ENCODE measurements around the gene TMTC2.

Gene TMTC2

GRCh38 chr12:82663893-82664292 is 22.8 kb upstream of the TMTC2 start:
- CTCF ChIA-PET = interaction anchor here (0.6 to 1.0 kb wide), 3 partner anchors 21 to 1822 kb away, joined by 3 read pairs; no protein-coding TSS in a partner anchor
- TF ChIP-seq ZNF157 (tag by site-specific recombination; IDR thresholded peaks at IDR 0.05) (no peak), ZNF341 (tag by site-specific recombination; IDR thresholded peaks at IDR 0.05; ENCODE audit: low read depth) (no peak), ZNF776 (tag by site-specific recombination; IDR thresholded peaks at IDR 0.05; ENCODE audit: borderline replicate concordance) (no peak), ZNF558 (tag by site-specific recombination; IDR thresholded peaks at IDR 0.05) (no peak), ZNF677 (tag by site-specific recombination; IDR thresholded peaks at IDR 0.05) (no peak), SETDB1 (IDR thresholded peaks at IDR 0.05; ENCODE audit: insufficient read length, low read length) (no peak), ZBTB44 (tag by site-specific recombination; IDR thresholded peaks at IDR 0.05) (no peak), ZNF830 (tag by site-specific recombination; IDR thresholded peaks at IDR 0.05; ENCODE audit: low read depth) (no peak), ZNF112 (tag by site-specific recombination; IDR thresholded peaks at IDR 0.05) (no peak)
- Histone ChIP-seq H3K27ac (ENCODE audit: extremely low read depth, low read depth, low read length) (no peak overlapping the region), H3K36me3 (ENCODE audit: control insufficient read depth in 2 of 2, insufficient read depth in 1 of 2, low read length in 2 of 2) (no peaks in the 10 kb centered on the region), H3K4me3 (ENCODE audit: low read depth, low read length) (no peak overlapping the region), H3K9me3 (ENCODE audit: control insufficient read depth, insufficient read depth, low read depth, low read length) (no peaks in the 10 kb centered on the region), H3K4me1 (ENCODE audit: control insufficient read depth, insufficient read depth, low read length) (no peaks in the 10 kb centered on the region)
- POLR2A ChIA-PET = no interaction called here

GRCh38 chr12:82665142-82665923 is 21.4 kb upstream of the TMTC2 start:
- CTCF ChIA-PET = interaction anchor here (1.8 kb wide), 1 partner anchor 20 kb away, joined by 6 read pairs; no protein-coding TSS in a partner anchor
- POLR2A ChIA-PET = no interaction called here
- no peak overlapping the region for H3K27ac ChIP-seq (ENCODE audit: extremely low read depth, low read depth, low read length)
- no peaks in the 10 kb centered on the region for H3K4me1 ChIP-seq (ENCODE audit: control insufficient read depth, insufficient read depth, low read length)
- no peak for TF ChIP-seq ZNF560 (tag by site-specific recombination; IDR thresholded peaks at IDR 0.05; ENCODE audit: borderline replicate concordance)
- TF ChIP-seq SP3 (tag by site-specific recombination; IDR thresholded peaks at IDR 0.05) = no peak
- no peak for TF ChIP-seq SP2 (tag by site-specific recombination; IDR thresholded peaks at IDR 0.05)
- TF ChIP-seq ZNF670 (tag by site-specific recombination; IDR thresholded peaks at IDR 0.05; ENCODE audit: low read depth) = no peak
- no peak for TF ChIP-seq ZNF174 (tag by site-specific recombination; IDR thresholded peaks at IDR 0.05)
- TF ChIP-seq PRDM1 (tag by site-specific recombination; IDR thresholded peaks at IDR 0.05) = no peak
- no peak for TF ChIP-seq MZF1 (tag by site-specific recombination; IDR thresholded peaks at IDR 0.05; ENCODE audit: borderline replicate concordance)
- H3K9me3 ChIP-seq (ENCODE audit: control insufficient read depth, insufficient read depth, low read depth, low read length) = no peaks in the 10 kb centered on the region
- no peak overlapping the region for H3K4me3 ChIP-seq (ENCODE audit: low read depth, low read length)
- no peaks in the 10 kb centered on the region for H3K36me3 ChIP-seq (ENCODE audit: control insufficient read depth in 2 of 2, insufficient read depth in 1 of 2, low read length in 2 of 2)

GRCh38 chr12:82666830-82667229 is 19.9 kb upstream of the TMTC2 start:
- ChIA-PET POLR2A (no interaction called here), CTCF (interaction anchor here (1.8 kb wide), 1 partner anchor 19 kb away, joined by 6 read pairs; no protein-coding TSS in a partner anchor)
- H3K27ac ChIP-seq (ENCODE audit: extremely low read depth, low read depth, low read length) = no peak overlapping the region
- no peaks in the 10 kb centered on the region for H3K4me1 ChIP-seq (ENCODE audit: control insufficient read depth, insufficient read depth, low read length)
- H3K9me3 ChIP-seq (ENCODE audit: control insufficient read depth, insufficient read depth, low read depth, low read length) = no peaks in the 10 kb centered on the region
- no peak overlapping the region for H3K4me3 ChIP-seq (ENCODE audit: low read depth, low read length)
- no peaks in the 10 kb centered on the region for H3K36me3 ChIP-seq (ENCODE audit: control insufficient read depth in 2 of 2, insufficient read depth in 1 of 2, low read length in 2 of 2)
- no peak for TF ChIP-seq ZNF2 (tag by site-specific recombination; IDR thresholded peaks at IDR 0.05)
- TF ChIP-seq ZNF239 (tag by site-specific recombination; IDR thresholded peaks at IDR 0.05) = no peak
- TF ChIP-seq ZXDB (tag by site-specific recombination; IDR thresholded peaks at IDR 0.05) = no peak
- TF ChIP-seq ZIC2 (tag by site-specific recombination; IDR thresholded peaks at IDR 0.05) = no peak
- no peak for TF ChIP-seq INSM2 (tag by site-specific recombination; IDR thresholded peaks at IDR 0.05)
- TF ChIP-seq HOXC10 (CRISPR knock-in tag; IDR thresholded peaks at IDR 0.05) = no peak
- TF ChIP-seq OVOL3 (tag by site-specific recombination; IDR thresholded peaks at IDR 0.05) = no peak
- no peak for TF ChIP-seq ZBTB10 (tag by site-specific recombination; IDR thresholded peaks at IDR 0.05)
- no peak for TF ChIP-seq ZNF274 (IDR thresholded peaks at IDR 0.05; ENCODE audit: low read length)
- no peak for TF ChIP-seq ZNF274 (tag by site-specific recombination; IDR thresholded peaks at IDR 0.05; ENCODE audit: borderline replicate concordance)
- TF ChIP-seq ZNF529 (tag by site-specific recombination; IDR thresholded peaks at IDR 0.05; ENCODE audit: insufficient replicate concordance) = no peak
